GM12878 (cell line): ENCODE measurements around the gene SWSAP1. TPM values are rescaled to one million over a fixed set of nuclear protein-coding genes. Genes with fewer than 3 reads are reported as not detected.

Experiments
- ATF7 ChIP-seq: fragments of 450-650 bp; IDR thresholded peaks from 2 replicates; pipeline ENCODE4 v1.6.1; 2016; ENCODE audit warnings: low read depth, mild to moderate bottlenecking
- CREM ChIP-seq: IDR thresholded peaks from 2 replicates; pipeline ENCODE4 v1.6.1; 2014; ENCODE audit warnings: antibody characterized with exemption, low read depth
- HDAC2 ChIP-seq: fragments of 200-600 bp; sonication (generic); IDR thresholded peaks from 2 replicates; pipeline ENCODE4 v1.6.1; 2017
- KLF5 ChIP-seq: fragments of 450-650 bp; IDR thresholded peaks from 2 replicates; pipeline ENCODE4 v1.6.1; 2014; ENCODE audit warnings: mild to moderate bottlenecking; ENCODE audit not compliant: partially characterized antibody
- MYC ChIP-seq: IDR thresholded peaks from 2 replicates; pipeline ENCODE4 v1.6.1; 2011; ENCODE audit warnings: mild to moderate bottlenecking, low read length, moderate library complexity, inconsistent platforms; ENCODE audit not compliant: insufficient read depth, insufficient replicate concordance, insufficient read length, severe bottlenecking
- SIX5 ChIP-seq: IDR thresholded peaks from 2 replicates; pipeline ENCODE4 v1.6.1; 2011; ENCODE audit warnings: mild to moderate bottlenecking, low read depth, low read length, moderate library complexity; ENCODE audit not compliant: severe bottlenecking
- polyA plus RNA-seq, 11 experiments: library from polyadenylated mRNA; depleted of rRNA in 4 of 11; unstranded in 6 of 11; stranded (reverse) in 5 of 11; fragments of >200 nt; fragmentation: Nextera tagmentation in 4 of 11; fragmentation: Illumina TruSeq in 1 of 11; extraction: Ambion mirVana in 4 of 11; extraction: Trizol in 1 of 11; gene quantifications; 1 replicate in 1 of 11; 2 replicates in 10 of 11; pipeline versions ENCODE4 v1.2.1 to v1.2.3, GENCODE V29; 2011 to 2016; ENCODE audit warnings: inconsistent platforms in 2 of 11, missing spikeins in 2 of 11, low read depth in 1 of 11
- total RNA-seq, 4 experiments: library from RNA; depleted of rRNA in 3 of 4; stranded (reverse); fragments of >200 nt in 3 of 4; fragmentation: Illumina TruSeq in 1 of 4; extraction: Trizol in 1 of 4; gene quantifications; 2 replicates each; pipeline versions ENCODE4 v1.2.1 to v1.2.3, GENCODE V29; 2013 to 2021
- TF ChIP-seq, protein P1 (sequence below): IDR thresholded peaks from 2 replicates; pipeline ENCODE4 v1.6.1; 2012; ENCODE audit warnings: improper control_type of control experiment, low read depth, low read length; ENCODE audit not compliant: insufficient replicate concordance
- TF ChIP-seq, protein P2 (sequence below): IDR thresholded peaks from 2 replicates; pipeline ENCODE4 v1.6.1; 2012; ENCODE audit warnings: mild to moderate bottlenecking, low read depth, low read length
- TF ChIP-seq, protein P3 (sequence below): fragments of 450-650 bp; IDR thresholded peaks from 2 replicates; pipeline ENCODE4 v1.6.1; 2016; ENCODE audit warnings: mild to moderate bottlenecking

Gene SWSAP1
- total and polyA plus RNA-seq, 10 of the 15 experiments (the other 5 are each of a cell fraction or from before 2014, with no cell fraction given) = 0.18 to 6.5 (median 2.4) TPM

DNA sequence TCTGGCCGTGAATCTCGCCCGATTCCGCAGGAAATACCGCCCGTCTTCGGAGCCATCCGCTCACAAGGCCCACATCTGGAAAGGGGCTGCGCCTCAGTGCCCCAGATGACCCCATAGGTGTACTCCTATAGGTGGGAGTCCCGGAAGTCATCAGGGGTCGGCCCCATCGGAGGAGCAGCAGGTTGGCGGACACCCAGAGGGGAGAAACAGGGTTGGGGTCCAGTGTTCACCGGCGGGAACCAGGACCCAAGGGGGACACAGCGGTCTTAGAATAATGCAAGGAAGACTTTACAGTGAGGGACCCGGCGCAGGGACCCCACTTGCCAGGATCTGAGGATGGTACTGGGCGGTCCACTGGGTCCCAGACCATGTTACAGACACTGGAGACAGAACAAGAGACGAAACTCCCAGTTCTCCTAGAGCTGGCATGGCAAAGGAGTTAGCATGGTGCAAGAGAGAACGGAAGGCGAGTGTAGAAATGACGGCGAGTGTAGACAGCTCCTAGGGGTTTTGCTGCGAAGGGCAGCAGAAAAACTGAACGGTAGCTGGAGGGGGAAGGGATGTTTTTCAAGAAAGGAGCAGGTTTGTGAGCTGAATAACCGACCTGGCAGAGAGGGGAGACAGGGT, 48.8 kb downstream of the SWSAP1 start (continued):
- TF ChIP-seq, protein P1, sequence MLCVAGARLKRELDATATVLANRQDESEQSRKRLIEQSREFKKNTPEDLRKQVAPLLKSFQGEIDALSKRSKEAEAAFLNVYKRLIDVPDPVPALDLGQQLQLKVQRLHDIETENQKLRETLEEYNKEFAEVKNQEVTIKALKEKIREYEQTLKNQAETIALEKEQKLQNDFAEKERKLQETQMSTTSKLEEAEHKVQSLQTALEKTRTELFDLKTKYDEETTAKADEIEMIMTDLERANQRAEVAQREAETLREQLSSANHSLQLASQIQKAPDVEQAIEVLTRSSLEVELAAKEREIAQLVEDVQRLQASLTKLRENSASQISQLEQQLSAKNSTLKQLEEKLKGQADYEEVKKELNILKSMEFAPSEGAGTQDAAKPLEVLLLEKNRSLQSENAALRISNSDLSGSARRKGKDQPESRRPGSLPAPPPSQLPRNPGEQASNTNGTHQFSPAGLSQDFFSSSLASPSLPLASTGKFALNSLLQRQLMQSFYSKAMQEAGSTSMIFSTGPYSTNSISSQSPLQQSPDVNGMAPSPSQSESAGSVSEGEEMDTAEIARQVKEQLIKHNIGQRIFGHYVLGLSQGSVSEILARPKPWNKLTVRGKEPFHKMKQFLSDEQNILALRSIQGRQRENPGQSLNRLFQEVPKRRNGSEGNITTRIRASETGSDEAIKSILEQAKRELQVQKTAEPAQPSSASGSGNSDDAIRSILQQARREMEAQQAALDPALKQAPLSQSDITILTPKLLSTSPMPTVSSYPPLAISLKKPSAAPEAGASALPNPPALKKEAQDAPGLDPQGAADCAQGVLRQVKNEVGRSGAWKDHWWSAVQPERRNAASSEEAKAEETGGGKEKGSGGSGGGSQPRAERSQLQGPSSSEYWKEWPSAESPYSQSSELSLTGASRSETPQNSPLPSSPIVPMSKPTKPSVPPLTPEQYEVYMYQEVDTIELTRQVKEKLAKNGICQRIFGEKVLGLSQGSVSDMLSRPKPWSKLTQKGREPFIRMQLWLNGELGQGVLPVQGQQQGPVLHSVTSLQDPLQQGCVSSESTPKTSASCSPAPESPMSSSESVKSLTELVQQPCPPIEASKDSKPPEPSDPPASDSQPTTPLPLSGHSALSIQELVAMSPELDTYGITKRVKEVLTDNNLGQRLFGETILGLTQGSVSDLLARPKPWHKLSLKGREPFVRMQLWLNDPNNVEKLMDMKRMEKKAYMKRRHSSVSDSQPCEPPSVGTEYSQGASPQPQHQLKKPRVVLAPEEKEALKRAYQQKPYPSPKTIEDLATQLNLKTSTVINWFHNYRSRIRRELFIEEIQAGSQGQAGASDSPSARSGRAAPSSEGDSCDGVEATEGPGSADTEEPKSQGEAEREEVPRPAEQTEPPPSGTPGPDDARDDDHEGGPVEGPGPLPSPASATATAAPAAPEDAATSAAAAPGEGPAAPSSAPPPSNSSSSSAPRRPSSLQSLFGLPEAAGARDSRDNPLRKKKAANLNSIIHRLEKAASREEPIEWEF = no peak
- TF ChIP-seq ATF7 (no peak), CREM (no peak), SIX5 (no peak), KLF5 (no peak), HDAC2 (no peak), MYC (no peak)
- TF ChIP-seq, protein P2, sequence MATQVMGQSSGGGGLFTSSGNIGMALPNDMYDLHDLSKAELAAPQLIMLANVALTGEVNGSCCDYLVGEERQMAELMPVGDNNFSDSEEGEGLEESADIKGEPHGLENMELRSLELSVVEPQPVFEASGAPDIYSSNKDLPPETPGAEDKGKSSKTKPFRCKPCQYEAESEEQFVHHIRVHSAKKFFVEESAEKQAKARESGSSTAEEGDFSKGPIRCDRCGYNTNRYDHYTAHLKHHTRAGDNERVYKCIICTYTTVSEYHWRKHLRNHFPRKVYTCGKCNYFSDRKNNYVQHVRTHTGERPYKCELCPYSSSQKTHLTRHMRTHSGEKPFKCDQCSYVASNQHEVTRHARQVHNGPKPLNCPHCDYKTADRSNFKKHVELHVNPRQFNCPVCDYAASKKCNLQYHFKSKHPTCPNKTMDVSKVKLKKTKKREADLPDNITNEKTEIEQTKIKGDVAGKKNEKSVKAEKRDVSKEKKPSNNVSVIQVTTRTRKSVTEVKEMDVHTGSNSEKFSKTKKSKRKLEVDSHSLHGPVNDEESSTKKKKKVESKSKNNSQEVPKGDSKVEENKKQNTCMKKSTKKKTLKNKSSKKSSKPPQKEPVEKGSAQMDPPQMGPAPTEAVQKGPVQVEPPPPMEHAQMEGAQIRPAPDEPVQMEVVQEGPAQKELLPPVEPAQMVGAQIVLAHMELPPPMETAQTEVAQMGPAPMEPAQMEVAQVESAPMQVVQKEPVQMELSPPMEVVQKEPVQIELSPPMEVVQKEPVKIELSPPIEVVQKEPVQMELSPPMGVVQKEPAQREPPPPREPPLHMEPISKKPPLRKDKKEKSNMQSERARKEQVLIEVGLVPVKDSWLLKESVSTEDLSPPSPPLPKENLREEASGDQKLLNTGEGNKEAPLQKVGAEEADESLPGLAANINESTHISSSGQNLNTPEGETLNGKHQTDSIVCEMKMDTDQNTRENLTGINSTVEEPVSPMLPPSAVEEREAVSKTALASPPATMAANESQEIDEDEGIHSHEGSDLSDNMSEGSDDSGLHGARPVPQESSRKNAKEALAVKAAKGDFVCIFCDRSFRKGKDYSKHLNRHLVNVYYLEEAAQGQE = no peak
- TF ChIP-seq, protein P3, sequence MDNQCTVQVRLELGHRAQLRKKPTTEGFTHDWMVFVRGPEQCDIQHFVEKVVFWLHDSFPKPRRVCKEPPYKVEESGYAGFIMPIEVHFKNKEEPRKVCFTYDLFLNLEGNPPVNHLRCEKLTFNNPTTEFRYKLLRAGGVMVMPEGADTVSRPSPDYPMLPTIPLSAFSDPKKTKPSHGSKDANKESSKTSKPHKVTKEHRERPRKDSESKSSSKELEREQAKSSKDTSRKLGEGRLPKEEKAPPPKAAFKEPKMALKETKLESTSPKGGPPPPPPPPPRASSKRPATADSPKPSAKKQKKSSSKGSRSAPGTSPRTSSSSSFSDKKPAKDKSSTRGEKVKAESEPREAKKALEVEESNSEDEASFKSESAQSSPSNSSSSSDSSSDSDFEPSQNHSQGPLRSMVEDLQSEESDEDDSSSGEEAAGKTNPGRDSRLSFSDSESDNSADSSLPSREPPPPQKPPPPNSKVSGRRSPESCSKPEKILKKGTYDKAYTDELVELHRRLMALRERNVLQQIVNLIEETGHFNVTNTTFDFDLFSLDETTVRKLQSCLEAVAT = no peak
